ENCODE data around the gene QSOX1.
"Not testable (repeated sequence)": the region's sequence is repeated elsewhere in the genome, so short reads cannot be mapped to it uniquely, and the experiment has no call there.

QSOX1 gene

DNA sequence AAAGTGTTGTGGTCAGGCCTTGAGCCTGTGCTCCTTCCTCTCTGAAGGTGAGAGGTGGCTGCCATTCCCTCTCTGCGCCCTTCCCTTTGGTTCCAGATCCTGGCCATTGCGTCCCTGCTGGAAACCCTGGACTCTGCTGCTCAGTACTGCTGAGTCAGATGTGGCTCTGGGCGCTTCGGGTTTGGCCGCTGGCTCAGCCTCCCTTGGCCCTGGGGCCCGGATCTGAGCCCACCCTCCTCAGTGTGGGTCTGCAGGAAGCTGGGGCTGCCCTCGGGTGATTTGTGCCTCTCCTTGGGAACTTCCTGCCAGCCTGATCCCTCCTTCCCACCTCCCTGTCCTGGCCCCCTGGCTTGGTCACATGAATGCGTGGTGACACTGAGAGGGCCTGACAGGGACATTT is 32.2 kb downstream of the QSOX1 start:
- in situ Hi-C loops (cut with MboI; ENCODE audit: low sequenced_read_pairs), result loop anchor here (25.0 kb wide), 1 partner anchor 475 kb away; no protein-coding TSS in a partner anchor

DNA sequence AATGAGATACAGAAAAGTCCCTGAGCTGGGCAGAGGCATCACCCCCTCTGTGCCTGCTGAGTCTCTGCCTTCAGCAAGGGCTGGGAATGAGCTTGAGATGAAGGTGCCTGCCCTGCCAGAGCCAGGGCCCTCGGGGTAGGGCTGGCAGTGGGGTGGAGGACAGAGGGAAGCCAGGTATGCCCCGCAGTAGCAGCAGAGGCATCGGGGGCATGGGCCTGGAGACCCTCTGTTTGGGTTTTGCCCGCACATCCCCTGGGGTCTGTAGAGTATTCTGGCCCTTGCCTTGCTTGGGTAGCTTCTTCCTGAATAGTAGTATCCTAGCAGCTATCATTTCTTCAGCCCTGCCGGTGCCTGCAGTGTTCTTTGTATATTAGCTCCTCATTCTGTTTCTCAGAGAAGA is 33.0 kb downstream of the QSOX1 start:
- in situ Hi-C loops (cut with MboI; ENCODE audit: low sequenced_read_pairs), result loop anchor here (25.0 kb wide), 1 partner anchor 475 kb away; no protein-coding TSS in a partner anchor

DNA sequence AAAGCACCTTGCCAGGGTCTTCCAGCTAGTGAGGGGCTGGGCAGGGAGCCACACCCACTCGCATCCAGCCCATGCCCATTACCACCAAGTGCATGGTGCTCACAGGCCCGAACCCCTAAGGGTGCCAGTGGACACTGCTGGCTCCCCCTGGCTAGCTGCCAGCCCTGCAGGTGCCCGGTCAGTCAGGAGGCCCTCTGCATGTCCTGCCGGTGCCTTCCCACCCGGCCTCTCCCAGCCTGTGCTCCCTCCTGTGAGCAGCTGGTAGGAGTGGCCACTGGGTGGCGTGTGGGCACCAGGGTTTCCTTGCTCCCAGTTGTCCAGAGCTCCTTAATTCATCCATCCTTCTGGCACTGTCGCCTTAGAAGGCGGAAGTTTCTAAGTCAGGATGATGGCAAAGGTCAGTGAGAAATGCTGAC is 33.4 kb downstream of the QSOX1 start:
- in situ Hi-C loops (cut with MboI; ENCODE audit: low sequenced_read_pairs), result loop anchor here (25.0 kb wide), 1 partner anchor 476 kb away; no protein-coding TSS in a partner anchor

DNA sequence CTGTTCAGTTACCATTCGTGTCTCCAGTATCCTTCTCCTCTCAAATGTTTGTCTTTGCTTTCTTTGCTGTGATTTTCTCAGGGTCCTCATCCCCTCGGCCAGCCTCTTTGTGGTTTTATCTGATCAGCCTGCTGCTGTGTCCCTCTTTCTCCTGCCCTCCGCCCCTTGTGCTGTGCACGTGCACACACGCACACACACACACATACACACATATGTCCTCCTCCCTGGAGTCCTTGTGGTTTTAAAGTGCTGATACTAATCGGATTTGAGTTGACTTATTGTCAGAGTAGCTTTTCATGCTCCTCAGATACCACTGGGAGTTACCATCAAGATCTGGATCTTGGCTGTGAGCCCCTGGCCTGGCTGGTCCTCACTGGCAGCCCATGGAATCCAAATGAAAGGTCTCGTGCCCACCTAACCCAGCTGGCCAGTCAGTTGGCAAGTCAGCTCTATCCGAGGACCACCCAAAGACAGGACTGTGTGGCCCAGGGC is 34.1 kb downstream of the QSOX1 start:
- in situ Hi-C loops (cut with MboI; ENCODE audit: low sequenced_read_pairs), result loop anchor here (25.0 kb wide), 1 partner anchor 476 kb away; no protein-coding TSS in a partner anchor

DNA sequence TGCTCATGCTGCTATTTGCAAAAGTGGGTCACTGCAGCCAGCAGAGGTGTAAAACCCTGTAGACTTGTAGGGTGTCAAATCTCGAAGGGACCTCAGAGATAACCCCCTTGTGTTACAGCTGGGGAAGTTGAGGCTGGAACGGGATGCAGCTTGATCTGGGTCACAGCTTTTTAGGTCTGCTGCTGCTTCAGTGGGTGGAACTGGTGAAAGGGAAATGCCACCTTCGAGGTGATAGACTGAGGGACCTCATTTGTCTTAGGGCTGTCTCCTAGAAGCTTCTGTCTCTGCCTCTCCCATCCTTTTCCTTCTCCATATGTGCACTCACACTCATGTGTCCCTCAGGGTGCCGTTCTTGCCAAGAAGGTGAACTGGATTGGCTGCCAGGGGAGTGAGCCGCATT is 35.4 kb downstream of the QSOX1 start:
- in situ Hi-C loops (cut with MboI; ENCODE audit: low sequenced_read_pairs), result loop anchor here (25.0 kb wide), 1 partner anchor 478 kb away; no protein-coding TSS in a partner anchor

DNA sequence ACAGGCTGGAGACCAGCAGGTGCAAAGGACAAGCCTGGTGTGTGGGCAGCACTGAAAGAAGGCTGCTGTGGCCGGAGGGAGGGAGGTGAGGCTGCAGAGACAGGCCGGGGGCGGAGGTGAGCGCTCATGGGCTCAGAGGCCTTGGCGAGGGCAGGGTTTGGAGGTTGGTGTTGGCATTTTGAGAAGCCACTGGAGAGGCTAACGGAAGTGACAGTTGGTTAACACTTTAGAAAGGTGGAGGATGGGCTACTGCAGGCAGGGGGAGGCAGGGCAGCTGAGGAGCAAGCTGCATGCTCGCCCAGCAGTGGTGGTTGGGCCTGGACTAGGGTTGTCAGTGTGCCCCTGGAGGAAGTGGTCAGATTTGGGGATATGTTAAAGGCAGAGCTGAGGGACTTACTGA is 37.5 kb downstream of the QSOX1 start:
- in situ Hi-C loops (cut with MboI; ENCODE audit: low sequenced_read_pairs), result loop anchor here (25.0 kb wide), 1 partner anchor 480 kb away; no protein-coding TSS in a partner anchor

DNA sequence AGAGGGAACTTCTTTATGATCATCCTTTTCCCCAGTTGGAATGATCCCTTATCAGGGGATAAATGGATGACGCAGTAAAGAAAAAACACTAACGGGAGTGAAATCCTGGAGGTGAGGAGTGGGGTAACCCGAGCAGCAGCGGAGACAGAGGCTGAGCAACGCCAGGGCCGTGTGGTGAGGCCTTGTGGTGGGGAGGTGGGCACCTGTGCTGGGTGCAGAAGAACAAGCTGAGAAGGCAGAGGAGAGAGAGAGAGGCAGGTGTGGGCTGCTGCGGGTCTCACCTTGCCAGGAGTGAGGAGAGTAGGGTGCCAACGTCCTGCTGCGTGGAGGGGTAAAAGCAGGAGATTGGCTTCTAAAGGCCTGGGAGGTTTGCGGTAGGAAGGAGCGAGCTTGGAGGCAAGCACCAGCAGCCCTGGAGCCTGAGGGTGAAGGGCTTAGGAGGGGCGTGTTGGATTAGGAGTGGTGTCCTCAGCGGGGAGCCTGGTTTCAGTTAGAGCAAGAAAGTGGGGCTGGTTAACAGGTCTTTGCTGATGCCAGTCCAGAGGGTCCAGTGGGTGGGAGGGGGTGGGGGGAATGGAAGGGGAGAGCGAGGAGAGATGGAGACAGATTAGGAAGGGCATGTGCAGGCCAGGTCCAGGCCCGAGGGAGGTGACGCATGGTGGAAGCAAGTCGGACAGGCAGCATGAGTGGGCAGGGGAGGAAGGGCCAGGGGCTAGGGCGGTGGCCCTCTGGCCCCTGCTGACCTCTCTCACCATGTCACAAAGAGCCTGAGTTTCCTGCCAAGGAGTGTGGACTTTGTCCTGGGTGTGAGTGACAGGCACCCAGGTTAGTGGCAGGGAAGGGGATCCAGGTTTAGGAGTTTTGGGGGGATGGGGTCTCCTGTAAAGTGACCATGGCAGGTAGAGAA is 38.7 kb downstream of the QSOX1 start:
- in situ Hi-C loops (cut with MboI; ENCODE audit: low sequenced_read_pairs), result loop anchor here (25.0 kb wide), 1 partner anchor 481 kb away; no protein-coding TSS in a partner anchor

DNA sequence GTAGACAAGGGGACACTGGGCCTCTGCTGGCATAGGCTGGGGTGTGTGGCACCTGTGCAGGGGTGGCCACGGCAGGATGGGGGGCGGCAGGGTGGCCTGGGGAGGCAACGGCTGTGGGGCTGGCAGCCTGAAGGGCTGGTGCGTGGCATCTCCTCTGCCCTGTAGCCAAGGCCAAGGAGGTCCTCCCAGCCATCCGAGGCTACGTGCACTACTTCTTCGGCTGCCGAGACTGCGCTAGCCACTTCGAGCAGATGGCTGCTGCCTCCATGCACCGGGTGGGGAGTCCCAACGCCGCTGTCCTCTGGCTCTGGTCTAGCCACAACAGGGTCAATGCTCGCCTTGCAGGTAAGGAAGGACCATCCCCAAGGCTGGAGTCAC is 39.4 kb downstream of the QSOX1 start:
- in situ Hi-C loops (cut with MboI; ENCODE audit: low sequenced_read_pairs), result loop anchor here (25.0 kb wide), 1 partner anchor 482 kb away; no protein-coding TSS in a partner anchor

DNA sequence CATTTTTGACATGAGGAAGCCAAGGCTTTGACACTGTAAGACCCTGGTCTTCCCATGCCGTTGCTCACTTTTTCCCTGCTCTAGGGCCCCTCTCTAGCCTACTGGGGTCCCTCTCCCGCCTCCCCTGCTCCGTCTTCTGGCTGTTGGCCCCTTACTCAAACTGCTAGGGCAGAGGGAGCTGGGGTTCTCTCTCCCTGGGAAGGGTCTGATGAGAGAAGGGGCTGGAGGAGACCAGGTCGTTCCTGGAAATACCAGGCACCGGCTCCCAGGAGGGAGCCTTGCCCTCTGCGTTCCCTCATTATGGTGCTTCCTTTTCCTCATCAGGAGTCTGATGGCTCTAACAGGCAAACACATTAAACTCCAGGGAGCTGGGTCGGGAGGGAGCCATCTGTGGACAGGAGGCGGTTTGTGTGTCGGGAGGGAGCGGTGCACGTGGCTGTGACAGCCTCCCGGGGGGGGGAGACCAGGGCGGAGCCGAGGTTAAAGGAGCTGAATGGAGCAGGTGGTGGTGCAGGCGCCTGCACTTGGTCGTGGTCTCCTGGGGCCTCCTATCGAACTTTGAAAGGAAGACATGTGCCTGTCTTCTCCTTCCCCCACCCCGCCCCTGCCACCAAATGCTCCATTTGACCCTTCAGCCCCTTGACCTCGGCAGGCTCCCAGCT is 40.0 kb downstream of the QSOX1 start:
- in situ Hi-C loops (cut with MboI; ENCODE audit: low sequenced_read_pairs), result loop anchor here (25.0 kb wide), 1 partner anchor 482 kb away; no protein-coding TSS in a partner anchor

DNA sequence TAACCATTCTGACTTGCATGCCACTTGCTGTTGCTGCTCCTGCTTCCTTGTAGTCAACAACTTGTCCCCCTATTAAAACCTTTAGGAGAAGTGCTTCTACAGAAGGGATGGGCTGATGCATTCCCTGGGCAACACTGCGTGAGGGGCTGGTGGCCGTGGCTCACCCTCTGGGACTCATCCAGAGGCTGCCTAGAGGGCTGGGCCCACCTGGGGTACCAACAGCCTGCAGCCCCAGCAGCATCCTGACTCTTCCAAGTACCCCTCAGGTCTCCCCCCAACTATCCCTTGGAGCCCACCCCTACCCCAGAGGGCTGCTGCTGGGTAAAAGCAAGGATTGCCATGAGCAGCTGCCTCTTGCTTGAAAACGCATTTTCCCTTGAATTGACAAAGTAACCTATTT is 40.7 kb downstream of the QSOX1 start:
- in situ Hi-C loops (cut with MboI; ENCODE audit: low sequenced_read_pairs), result loop anchor here (25.0 kb wide), 1 partner anchor 483 kb away; no protein-coding TSS in a partner anchor

DNA sequence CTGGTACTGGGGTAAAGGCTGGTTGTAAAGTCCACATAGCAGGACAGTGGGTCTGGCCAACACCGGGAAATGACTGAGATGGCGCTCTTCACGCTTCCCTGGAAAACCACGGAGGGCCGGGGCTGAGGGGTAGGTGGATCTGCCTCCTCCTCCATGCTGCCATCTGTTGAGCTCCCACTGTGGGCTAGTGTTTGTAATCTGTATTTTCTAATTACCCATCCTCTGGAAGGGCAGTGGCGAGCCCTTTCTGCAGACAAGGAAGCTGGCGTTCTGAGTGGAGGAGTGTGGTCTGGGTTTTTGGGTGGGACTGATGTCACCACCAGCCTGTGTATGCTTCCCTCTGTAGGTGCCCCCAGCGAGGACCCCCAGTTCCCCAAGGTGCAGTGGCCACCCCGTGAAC is 41.2 kb downstream of the QSOX1 start:
- in situ Hi-C loops (cut with MboI; ENCODE audit: low sequenced_read_pairs), result loop anchor here (25.0 kb wide), 1 partner anchor 484 kb away; no protein-coding TSS in a partner anchor

DNA sequence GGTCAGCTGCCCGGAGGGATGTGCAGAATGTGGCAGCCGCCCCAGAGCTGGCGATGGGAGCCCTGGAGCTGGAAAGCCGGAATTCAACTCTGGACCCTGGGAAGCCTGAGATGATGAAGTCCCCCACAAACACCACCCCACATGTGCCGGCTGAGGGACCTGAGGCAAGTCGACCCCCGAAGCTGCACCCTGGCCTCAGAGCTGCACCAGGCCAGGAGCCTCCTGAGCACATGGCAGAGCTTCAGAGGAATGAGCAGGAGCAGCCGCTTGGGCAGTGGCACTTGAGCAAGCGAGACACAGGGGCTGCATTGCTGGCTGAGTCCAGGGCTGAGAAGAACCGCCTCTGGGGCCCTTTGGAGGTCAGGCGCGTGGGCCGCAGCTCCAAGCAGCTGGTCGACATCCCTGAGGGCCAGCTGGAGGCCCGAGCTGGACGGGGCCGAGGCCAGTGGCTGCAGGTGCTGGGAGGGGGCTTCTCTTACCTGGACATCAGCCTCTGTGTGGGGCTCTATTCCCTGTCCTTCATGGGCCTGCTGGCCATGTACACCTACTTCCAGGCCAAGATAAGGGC is 41.9 kb downstream of the QSOX1 start:
- in situ Hi-C loops (cut with MboI; ENCODE audit: low sequenced_read_pairs), result loop anchor here (25.0 kb wide), 1 partner anchor 484 kb away; no protein-coding TSS in a partner anchor

DNA sequence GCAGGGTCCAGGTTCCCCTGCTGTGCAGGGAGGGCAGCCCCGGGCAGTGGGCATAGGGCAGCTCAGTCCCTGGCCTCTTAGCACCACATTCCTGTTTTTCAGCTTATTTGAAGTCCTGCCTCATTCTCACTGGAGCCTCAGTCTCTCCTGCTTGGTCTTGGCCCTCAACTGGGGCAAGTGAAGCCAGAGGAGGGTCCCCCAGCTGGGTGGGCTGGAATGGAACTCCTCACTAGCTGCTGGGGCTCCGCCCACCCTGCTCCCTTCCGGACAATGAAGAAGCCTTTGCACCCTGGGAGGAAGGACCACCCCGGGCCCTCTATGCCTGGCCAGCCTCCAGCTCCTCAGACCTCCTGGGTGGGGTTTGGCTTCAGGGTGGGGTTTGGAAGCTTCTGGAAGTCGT is 42.6 kb downstream of the QSOX1 start:
- in situ Hi-C loops (cut with MboI; ENCODE audit: low sequenced_read_pairs), result loop anchor here (25.0 kb wide), 1 partner anchor 485 kb away; no protein-coding TSS in a partner anchor

DNA sequence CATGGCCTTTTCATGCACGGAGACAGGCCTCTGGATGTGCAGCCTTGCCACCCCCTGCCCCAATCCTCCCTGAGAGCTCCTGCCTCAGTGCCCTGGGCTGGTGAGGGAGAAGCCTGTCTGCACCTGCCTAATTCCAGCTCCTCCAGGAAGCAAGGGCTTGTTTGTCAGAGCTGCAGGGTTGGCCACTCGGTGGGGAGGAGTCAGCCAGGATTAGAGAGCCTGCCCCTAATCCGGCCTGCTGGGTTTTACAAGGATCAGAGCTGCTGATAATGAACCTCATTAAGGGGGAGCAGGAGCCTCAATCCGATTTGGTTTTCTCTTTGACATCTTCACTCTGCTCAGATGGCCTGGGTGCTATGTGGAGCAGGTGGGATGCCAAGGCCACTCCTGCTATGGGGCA is 43.5 kb downstream of the QSOX1 start:
- in situ Hi-C loops (cut with MboI; ENCODE audit: low sequenced_read_pairs), result loop anchor here (25.0 kb wide), 1 partner anchor 486 kb away; no protein-coding TSS in a partner anchor

DNA sequence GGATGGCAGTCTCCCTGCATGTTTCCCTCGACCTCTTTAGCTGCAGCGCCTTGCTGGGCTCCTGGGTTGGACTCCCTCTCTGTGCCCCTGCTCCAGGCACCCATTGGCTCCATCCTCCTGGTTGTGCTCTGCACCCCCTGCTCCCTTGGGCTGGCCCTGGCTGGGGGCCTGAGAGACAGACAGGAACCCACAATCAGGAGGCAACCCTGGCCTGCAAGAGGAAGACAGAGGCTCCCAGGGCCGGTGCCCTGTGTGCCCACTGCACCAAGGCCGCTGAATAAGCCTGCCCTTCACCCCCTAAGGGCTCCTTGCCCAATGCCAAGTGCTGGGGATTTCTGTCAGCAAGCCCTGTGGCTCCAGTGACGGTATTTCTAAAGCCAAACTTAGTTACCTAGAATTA is 43.9 kb downstream of the QSOX1 start:
- in situ Hi-C loops (cut with MboI; ENCODE audit: low sequenced_read_pairs), result loop anchor here (25.0 kb wide), 1 partner anchor 486 kb away; no protein-coding TSS in a partner anchor

DNA sequence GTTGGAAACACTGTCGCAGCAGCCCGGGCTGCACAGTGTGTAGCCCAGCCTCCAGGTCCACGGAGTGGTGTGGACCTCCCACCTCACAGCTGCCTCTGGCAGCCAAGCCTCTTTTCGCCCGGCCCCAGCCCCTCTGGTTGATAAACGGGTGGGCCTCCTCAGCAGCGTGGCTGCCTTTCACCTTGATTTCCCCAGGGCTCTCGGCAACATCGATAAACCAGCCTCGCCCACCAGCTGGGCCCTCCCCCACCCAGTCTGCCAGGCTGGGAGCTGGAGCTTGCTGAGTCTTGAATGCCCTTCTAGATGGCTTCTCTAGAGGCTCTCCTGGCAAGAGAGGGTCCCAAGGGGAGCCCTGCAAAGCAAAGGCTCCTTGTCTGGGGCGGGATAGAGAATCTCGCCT is 44.3 kb downstream of the QSOX1 start:
- in situ Hi-C loops (cut with MboI; ENCODE audit: low sequenced_read_pairs), result loop anchor here (25.0 kb wide), 1 partner anchor 487 kb away; no protein-coding TSS in a partner anchor

DNA sequence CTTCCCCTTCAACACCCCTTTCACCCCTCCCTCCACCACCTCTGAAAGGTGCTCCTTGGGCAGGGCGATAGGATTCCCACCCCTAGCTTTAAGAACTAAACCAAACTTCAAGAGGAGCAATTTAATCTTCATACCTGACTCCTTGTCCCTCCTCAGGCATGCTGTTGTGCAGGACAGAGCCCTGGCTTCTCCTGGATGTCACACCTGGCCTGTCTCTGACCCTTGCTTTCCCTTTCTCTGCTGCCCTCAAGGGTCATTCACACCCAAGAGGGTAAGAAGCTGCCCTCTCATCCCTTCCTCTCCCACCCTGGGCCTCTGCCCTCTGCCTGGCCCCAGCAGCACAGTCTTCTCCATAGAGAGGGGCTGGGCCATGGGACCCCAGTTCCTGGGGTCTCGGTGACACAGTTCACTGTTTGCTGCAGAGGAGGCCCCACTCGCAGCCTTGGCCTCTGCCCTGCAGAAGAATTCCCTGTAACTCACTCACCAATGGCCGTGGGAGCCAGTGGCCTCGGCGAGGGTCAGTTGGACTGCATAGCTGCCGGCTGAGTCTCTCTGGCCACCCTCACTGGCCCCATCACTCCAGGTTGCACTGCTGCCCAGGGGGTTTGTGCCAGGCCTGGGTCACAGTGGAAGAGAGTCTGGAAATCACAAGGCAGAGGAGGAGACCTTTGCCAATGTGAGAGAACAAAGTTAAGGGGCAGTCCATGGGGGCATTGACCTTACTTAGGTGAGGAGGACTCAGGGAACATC is 47.0 kb downstream of the QSOX1 start:
- in situ Hi-C loops (cut with MboI; ENCODE audit: low sequenced_read_pairs), result no loop called here

DNA sequence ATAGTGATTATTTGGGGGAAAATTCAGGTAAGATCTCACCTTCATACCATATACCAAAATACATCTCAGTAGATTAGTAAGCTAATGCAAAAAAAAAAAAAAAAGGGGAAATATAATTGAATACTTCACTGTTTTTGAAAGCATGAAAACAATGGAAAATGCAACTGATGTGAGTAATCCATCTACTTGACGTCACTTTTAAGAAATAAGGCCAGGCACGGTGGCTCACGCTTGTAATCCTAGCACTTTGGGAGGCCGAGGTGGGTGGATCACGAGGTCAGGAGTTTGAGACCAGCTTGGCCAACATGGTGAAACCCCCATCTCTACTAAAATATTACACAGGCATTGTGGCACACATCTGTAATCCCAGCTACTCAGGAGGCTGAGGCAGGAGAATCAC is 47.9 kb downstream of the QSOX1 start:
- in situ Hi-C loops (cut with MboI; ENCODE audit: low sequenced_read_pairs), result not testable (repeated sequence)

DNA sequence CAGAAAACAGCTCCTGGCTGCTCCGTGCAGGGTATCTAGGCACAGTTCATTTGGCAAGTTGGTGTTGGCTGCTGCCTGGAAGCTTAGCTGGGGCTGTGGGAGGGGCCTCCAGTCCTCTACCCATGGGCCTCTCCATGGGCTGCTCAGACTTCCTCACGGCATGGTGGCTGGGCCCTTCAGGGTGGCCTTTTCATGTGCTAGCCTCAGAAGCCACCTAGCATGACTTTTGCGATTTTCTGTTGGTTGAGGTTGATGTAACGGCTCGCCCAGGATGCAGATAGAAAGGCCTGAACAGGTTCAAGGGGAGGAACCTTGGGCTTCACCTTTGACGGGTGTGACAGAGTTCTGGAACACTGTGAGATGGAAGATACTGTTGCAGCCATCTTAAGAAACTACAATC is 49.6 kb downstream of the QSOX1 start:
- in situ Hi-C loops (cut with MboI; ENCODE audit: low sequenced_read_pairs), result no loop called here

DNA sequence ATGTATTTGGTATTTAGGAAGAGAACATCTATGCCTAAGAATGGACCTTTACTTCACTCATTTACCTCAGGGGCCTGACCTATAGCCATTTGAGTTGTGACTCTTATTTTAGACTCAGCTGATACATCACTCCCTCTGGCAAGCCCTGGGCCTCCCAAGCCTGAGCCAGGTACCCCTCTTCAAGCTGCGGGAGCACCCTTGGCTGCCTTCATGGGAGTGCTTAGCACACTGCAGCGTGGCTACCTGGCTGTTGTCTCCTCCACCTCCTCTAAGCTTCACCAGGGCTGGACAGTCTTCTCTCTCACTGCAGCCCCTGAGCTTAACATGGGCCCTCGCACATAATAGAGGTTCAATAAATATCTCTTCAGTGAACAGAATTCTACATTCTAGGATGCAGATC is 51.9 kb downstream of the QSOX1 start:
- in situ Hi-C loops (cut with MboI; ENCODE audit: low sequenced_read_pairs), result no loop called here

Measured in HL-60/S4 (cell line).